GM19395 (cell line): ENCODE data around the gene EIF2D.
"Not testable (repeated sequence)": the region's sequence is repeated elsewhere in the genome, so short reads cannot be mapped to it uniquely, and the experiment has no call there.

Experiments used
- ATAC-seq: cut with Tn5 transposase; IDR thresholded peaks from one replicate; pipeline ENCODE4 v1.9.1; 2021; ENCODE audit warnings: mild to moderate bottlenecking, moderate library complexity; ENCODE audit not compliant: unreplicated experiment

Gene EIF2D

GRCh38 chr1:206635978-206636345 lies 23.7 kb upstream of the EIF2D start:
- ATAC-seq, result peak; percentile 26

GRCh38 chr1:206635080-206635977 lies 23.1 kb upstream of the EIF2D start, which contains the start of gene DYRK3:
Gene DYRK3, plus strand, starts transcription at chr1:206635536. Its CDS starts 168 bp downstream, at chr1:206635704.
- ATAC-seq, result peak; percentile 87

- ATAC-seq, result no peak
Measured at GRCh38 chr1:206634365-206635079, 22.3 kb upstream of the EIF2D start.

GRCh38 chr1:206633708-206634121 lies 21.4 kb upstream of the EIF2D start:
- no peak for ATAC-seq

DNA sequence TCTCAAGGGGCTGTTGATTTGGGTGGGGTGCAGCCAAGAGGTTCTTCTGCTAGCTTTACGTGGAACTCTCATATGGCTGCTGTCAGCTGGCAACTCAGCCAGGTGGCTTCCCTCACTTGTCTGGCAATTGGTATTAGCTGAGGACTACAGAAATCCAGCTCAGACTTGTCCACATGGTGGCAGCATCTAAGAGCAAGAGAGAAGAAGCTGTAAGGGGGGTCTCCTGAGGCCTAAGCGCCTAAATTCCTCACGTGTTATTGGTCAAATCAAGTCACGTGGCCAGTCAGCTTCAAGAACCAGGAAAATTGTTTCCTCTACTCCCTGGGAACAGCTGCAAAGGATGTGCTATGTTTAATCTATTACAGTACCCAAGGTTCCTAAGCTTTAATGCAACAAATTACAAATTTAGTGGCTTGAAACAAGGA lies 18.8 kb upstream of the EIF2D start:
- ATAC-seq, result no peak

GRCh38 chr1:206628916-206629315 lies 16.7 kb upstream of the EIF2D start:
- no peak for ATAC-seq

- not testable (repeated sequence) for ATAC-seq
Measured at GRCh38 chr1:206626396-206626795, 14.1 kb upstream of the EIF2D start.

GRCh38 chr1:206609229-206609991 lies 2.9 kb downstream of the EIF2D start:
- no peak for ATAC-seq

DNA sequence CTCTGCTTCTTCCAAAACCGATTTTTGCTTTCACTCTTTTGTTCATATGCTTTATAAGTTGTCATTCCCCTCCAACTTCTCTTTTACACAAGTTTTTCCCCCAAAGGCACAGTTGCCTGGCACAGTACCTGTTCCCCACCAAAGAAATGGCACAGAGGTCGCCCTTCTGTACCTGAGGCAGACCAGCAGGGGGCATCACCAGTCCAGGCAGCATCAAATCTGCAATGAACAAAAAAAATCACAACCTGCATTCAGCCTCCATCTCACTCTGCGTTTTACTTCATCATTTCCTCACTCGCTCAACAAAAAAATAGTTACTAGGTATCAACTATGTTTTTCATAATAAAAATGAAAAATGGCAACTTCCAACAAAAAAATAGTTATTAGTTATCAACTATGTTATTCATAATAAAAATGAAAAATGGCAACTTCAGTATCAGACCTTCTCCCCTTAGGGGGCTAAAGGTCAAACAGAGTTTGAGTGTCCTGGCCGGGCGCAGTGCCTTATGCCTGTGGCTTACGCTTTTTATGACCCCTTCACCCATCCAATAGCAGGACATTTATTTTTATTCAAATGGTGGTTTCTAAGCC lies 4.1 kb downstream of the EIF2D start:
- ATAC-seq, result no peak

- no peak for ATAC-seq
Measured at GRCh38 chr1:206606867-206607266, 5.4 kb downstream of the EIF2D start.

DNA sequence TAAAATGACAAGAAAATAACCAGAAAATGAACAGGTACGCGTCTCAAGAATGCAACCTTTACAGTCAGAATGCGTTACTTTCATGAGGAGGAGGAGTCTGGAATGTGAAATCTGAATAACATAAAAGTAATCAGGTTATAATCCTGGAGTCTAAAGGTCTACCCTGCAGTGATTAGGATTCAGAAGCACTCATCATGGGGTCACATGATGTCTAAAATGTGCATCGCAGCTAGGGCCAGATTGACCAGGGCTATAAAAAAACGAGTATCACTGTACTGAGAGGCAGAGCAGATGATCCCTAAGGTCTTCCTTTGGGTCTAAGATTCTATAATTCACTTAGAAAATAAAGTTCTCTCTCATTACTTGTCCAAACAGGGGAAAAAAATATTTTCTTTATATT lies 7.4 kb downstream of the EIF2D start:
- no peak for ATAC-seq

DNA sequence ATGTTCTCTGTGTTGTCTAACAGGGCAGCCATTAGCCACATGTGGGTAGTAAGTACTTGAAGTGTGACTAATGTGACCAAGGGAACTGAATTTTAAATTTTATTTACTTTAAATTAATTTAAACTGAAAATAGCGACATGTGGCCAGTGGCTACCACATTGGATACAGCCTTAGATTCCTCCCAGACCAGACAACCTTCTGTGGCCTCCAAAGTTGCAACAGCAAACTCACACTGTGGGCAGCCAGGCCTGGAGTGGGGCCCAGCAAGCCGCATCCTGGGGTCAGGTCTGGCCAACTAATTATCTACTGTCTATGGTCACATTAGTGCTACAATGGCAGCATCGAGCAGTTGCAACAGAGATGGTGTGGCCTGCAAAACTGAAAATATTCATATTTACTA lies 11.7 kb downstream of the EIF2D start:
- no peak for ATAC-seq

DNA sequence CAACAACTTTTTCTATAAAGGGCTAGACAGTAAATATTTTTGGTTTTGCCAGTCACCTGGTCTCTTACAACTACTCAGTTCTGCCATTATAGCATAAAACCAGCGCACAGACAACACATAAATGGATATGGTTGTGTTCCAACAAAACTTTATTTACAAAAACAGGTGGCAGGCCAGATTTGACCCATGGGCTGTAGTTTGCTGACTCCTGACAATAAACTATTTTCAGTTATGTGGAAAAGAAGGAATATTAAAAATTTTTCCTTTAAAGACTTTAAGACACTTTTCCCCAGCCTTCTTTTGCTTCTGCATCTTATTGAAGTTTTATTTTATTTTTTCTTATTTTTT lies 16.0 kb downstream of the EIF2D start:
- no peak for ATAC-seq

DNA sequence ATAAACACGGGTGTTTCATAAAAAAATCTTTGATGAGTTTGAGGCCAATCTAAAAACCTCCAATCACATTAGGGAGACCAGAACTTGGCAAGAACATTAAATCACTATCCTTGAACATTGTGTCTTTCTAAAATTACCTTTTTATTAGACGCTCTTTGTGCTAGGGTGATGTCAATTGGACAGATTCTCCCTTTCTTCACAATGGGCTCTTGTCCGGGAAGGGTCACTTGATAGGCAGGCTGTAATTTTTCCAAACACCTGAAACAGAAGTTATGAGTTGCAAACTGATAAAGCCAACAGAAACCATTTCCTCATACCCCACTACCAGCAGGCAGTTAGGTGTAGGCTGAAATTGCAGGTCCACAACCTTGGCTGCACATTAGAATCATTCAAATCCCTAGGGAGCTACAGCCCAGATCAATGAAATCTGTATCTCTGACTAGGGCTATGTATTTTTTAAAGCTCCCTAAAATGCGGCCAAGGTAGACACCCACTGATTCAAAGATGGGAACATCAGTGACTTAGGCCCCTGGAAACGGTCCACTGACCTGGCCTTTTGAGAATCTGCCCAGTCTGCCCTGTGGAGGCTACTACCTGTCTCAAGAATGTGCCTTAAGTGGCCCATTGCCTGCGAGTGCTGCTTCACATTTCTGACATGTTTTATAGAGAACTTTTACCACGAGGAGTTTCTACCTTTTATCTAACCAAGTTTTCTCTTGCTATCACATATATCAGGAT lies 16.5 kb downstream of the EIF2D start:
- no peak for ATAC-seq

DNA sequence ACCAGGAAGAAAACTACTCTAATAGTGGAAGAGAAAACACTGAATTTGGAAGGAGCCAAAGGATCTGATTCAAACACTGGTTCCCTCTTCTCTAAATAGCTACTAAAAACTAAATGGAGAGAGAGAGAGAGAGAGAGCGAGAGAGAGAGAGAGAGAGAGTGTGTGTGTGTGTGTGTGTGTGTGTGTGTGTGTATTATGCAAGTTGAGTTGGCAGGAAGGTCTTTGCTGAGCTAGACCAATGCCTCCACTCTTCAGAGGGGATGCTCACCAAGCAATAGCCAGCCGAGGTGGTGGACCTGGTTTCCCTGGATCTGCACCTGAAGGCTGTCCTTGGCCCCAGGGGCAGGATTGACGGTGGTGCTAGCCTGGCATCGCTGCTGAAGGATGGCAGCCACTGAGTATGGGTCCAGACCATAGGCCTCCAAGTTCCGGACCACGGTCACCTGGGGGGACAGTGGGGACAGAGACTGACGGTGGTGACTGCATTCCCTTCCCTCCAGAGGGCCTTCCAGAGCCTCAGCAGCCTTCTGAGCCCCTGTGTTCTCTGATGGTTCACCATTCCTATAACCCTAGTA lies 18.8 kb downstream of the EIF2D start:
- ATAC-seq, result no peak

GRCh38 chr1:206591696-206592095 lies 20.6 kb downstream of the EIF2D start:
- no peak for ATAC-seq

GRCh38 chr1:206591226-206591625 lies 21.0 kb downstream of the EIF2D start:
- no peak for ATAC-seq

GRCh38 chr1:206590025-206590758 lies 22.1 kb downstream of the EIF2D start:
- no peak for ATAC-seq

DNA sequence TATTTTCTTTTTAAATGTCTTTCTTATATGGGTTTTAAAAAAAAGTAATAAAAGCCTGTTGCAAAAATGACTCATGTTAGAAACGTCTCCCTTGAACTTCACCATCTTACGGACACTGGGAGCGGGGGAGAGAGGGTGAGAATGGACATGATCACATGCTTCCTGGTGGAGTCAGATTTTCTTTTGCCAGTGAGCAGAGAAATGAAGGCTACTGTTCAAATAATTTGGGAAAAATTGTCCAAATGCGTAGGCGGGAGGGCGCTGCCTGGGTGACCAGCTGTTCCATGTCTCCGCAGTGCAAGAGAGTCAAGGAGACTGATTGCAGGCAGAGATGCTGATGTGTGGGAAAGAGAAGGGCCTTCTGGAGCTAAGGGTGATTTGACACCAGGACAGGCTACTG lies 23.1 kb downstream of the EIF2D start:
- ATAC-seq, result no peak
